Tibial nerve (tissue), 4 donors: ENCODE measurements around the gene DISP2. TPM values are rescaled to one million over a fixed set of nuclear protein-coding genes. Genes with fewer than 3 reads are reported as not detected.

Experiments used
- DNase-seq, 2 donors: peaks; one replicate each; pipeline ENCODE4 v3.0.0-alpha.2; 2019; ENCODE audit warnings: low spot score in 2 of 2
- H3K27ac ChIP-seq, 4 donors: fragments of 200-600 bp; sonication (generic) in 3 of 4; one replicate each; pipeline ENCODE4 v1.5.1; 2017 to 2019; ENCODE audit warnings: mild to moderate bottlenecking in 1 of 4
- H3K27me3 ChIP-seq, 2 donors: fragments of 200-600 bp; sonication (generic) in 1 of 2; one replicate each; pipeline versions ENCODE4 v1.5.1 to v1.6.0; 2017 to 2019
- H3K36me3 ChIP-seq, 3 donors: fragments of 200-600 bp; sonication (generic); one replicate each; pipeline ENCODE4 v1.5.1; 2018 to 2019
- H3K4me1 ChIP-seq, 4 donors: fragments of 200-600 bp; sonication (generic) in 3 of 4; one replicate each; pipeline ENCODE4 v1.5.1; 2017 to 2019
- H3K4me3 ChIP-seq, 4 donors: fragments of 200-600 bp; sonication (generic) in 3 of 4; one replicate each; pipeline ENCODE4 v1.5.1; 2017 to 2019; ENCODE audit warnings: mild to moderate bottlenecking in 1 of 4, moderate library complexity in 1 of 4
- H3K9me3 ChIP-seq, 4 donors: fragments of 200-600 bp; sonication (generic) in 3 of 4; one replicate each; pipeline ENCODE4 v1.5.1; 2017 to 2019
- EP300 ChIP-seq, 2 donors: sonication (generic); formaldehyde crosslinking; IDR thresholded peaks; one replicate each; pipeline ENCODE4 v1.6.1; 2017; ENCODE audit warnings: antibody characterized with exemption in 2 of 2, mild to moderate bottlenecking in 1 of 2
- POLR2A ChIP-seq, 2 donors: fragments of 450-650 bp; IDR thresholded peaks; one replicate each; pipeline ENCODE4 v1.6.1; 2017; ENCODE audit warnings: antibody characterized with exemption in 2 of 2, mild to moderate bottlenecking in 2 of 2, moderate library complexity in 2 of 2
- WGBS, 2 donors: methylation state at CpG; one replicate each; pipeline ENCODE4 v1.1.5; 2018; 5-methylcytosine and 5-hydroxymethylcytosine counted together
- total RNA-seq, 4 donors: library from RNA; depleted of rRNA; stranded (reverse); fragments of >200 nt; gene quantifications; one replicate each; pipeline ENCODE4 v1.1.0, GENCODE V29; 2016
- TF ChIP-seq, protein P1 (sequence below), 5 experiments: fragments of 200-600 bp in 3 of 5; fragments of 450-650 bp in 2 of 5; sonication (generic) in 3 of 5; IDR thresholded peaks; one replicate each; pipeline ENCODE4 v1.5.1; 2016 to 2019; ENCODE audit warnings: antibody characterized with exemption in 5 of 5, mild to moderate bottlenecking in 3 of 5, moderate library complexity in 2 of 5

Gene DISP2
- total RNA-seq, 4 donors from 2014 or later, result under 0.01 to 0.22 (median 0.10) TPM

DNA sequence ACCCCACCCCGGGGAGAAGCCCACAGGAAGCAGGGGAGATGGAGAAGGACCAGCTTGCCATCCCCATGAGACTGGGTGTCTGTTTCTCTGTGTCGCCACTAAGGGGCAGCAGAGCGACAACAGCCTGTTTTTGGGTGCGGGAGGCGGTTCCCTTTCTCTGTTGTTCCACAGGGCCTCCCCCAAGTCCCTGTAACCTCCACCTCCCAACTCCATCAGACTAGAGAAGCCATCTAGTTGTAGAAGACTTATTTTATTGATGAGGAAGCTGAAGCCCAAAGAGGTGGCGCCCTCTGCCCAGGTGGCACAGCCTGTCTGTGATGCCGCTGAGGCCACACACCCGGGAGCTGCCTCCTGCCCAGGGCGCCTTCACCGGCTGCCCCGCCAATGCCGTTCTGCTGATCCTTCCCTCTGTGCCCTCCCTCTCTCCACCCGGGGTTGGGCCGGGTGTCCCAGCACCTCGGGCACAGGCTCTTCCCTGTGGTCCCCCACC is 13.3 kb upstream of the DISP2 start:
- Histone ChIP-seq H3K4me3 (no peak overlapping the region), H3K36me3 (no peaks in the 10 kb centered on the region), H3K27me3 (no peaks in the 10 kb centered on the region), H3K27ac (peak overlapping the region in 2 of 4 donors; percentile 2 to 76), H3K9me3 (no peaks in the 10 kb centered on the region), H3K4me1 (peaks cover 0 to 73% (median 25%) of the 10 kb centered on the region in 4 donors)
- WGBS, 2 donors, result 44 to 45% methylated on average over 14 to 15 of the region's 15 CpGs
- DNase-seq, result no peak
- TF ChIP-seq, protein P1, sequence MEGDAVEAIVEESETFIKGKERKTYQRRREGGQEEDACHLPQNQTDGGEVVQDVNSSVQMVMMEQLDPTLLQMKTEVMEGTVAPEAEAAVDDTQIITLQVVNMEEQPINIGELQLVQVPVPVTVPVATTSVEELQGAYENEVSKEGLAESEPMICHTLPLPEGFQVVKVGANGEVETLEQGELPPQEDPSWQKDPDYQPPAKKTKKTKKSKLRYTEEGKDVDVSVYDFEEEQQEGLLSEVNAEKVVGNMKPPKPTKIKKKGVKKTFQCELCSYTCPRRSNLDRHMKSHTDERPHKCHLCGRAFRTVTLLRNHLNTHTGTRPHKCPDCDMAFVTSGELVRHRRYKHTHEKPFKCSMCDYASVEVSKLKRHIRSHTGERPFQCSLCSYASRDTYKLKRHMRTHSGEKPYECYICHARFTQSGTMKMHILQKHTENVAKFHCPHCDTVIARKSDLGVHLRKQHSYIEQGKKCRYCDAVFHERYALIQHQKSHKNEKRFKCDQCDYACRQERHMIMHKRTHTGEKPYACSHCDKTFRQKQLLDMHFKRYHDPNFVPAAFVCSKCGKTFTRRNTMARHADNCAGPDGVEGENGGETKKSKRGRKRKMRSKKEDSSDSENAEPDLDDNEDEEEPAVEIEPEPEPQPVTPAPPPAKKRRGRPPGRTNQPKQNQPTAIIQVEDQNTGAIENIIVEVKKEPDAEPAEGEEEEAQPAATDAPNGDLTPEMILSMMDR (IDR thresholded peaks at IDR 0.05), result peak; percentile 75 to 83 (median 77)
- no peak for TF ChIP-seq EP300 (IDR thresholded peaks at IDR 0.05)

DNA sequence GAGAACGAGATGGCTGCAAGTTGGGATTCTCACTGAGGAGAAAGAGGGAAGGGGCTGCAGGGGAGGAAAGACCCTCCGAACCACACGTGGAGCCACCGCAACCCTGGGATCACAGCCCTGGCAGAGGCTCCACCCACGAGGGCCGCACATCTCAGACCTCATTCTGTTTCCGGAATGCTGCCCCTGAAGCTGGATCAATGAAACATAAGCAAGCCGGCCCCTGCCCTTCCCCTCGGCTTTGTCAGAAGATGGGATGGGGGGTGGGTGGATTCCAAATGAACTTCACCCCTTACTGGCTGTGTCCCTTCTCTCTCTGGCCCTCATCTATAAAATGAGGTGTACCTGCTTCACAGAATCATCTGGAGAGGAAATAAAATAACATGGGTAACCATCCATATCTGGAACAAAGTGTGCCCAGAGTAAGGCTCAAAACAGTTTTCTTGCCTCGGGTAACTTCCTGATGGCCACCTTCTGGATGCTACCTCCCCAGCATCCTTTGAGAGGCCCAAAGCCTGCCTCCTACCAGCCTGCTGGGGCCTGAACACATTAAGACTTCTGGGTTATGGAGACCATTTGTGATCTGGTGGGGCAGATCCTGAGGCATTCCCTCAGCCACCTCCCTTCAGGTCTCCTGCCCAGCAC is 12.7 kb upstream of the DISP2 start:
- Histone ChIP-seq H3K4me1 (peaks cover 0 to 66% (median 18%) of the 10 kb centered on the region in 4 donors), H3K36me3 (no peaks in the 10 kb centered on the region), H3K9me3 (no peaks in the 10 kb centered on the region), H3K4me3 (no peak overlapping the region), H3K27ac (peak overlapping the region in 2 of 4 donors; percentile 46 to 76), H3K27me3 (no peaks in the 10 kb centered on the region)
- DNase-seq, result no peak
- TF ChIP-seq, protein P1 (IDR thresholded peaks at IDR 0.05), result no peak
- TF ChIP-seq POLR2A (IDR thresholded peaks at IDR 0.05), result no peak
- no peak for TF ChIP-seq EP300 (IDR thresholded peaks at IDR 0.05)
- WGBS, 2 donors, result 59 to 67% methylated on average over 10 of the region's 10 CpGs

DNA sequence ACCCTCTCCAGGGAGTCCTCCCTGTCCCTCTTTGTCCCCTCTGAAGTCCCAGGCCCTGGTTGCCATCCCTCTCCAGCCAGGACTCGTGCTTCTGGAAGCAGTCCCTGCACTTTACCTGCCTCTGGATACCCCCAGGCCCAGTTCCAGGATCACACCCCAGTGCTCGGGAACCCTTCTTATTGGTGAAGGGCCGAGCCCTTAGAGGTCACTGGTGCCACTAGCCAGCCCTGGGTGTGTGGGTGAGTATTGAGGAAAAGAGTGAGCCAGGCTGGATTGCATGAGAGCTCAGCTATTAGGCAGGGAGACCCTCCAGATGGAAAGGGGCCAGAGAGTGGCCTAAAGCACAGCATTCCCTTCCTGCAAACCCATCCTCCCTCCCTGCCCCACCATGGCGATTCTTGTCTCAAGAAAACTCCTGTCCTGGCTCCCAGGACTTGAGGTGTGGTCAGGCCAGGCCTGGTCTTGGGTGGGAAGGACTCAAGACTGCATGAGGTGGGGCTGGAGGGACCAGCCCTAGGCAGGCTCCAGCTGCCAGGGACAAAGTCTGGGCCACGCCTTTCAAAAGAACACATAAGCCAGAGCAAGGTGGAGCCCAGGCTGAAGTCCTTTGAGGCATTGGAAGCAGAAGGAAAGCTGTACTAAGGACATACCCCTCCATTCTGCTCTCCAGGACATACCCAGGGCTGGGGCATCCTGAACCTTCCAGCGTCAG is 12.0 kb upstream of the DISP2 start:
- Histone ChIP-seq H3K9me3 (no peaks in the 10 kb centered on the region), H3K36me3 (no peaks in the 10 kb centered on the region), H3K4me1 (peaks cover 0 to 60% (median 14%) of the 10 kb centered on the region in 4 donors), H3K27ac (peak overlapping the region in 2 of 4 donors; percentile 46 to 76), H3K27me3 (no peaks in the 10 kb centered on the region), H3K4me3 (no peak overlapping the region)
- TF ChIP-seq POLR2A (IDR thresholded peaks at IDR 0.05) (no peak), EP300 (IDR thresholded peaks at IDR 0.05) (no peak)
- TF ChIP-seq, protein P1 (IDR thresholded peaks at IDR 0.05), result no peak
- WGBS, 2 donors, result 84 to 85% methylated on average over 4 to 5 of the region's 6 CpGs
- DNase-seq, result no peak

DNA sequence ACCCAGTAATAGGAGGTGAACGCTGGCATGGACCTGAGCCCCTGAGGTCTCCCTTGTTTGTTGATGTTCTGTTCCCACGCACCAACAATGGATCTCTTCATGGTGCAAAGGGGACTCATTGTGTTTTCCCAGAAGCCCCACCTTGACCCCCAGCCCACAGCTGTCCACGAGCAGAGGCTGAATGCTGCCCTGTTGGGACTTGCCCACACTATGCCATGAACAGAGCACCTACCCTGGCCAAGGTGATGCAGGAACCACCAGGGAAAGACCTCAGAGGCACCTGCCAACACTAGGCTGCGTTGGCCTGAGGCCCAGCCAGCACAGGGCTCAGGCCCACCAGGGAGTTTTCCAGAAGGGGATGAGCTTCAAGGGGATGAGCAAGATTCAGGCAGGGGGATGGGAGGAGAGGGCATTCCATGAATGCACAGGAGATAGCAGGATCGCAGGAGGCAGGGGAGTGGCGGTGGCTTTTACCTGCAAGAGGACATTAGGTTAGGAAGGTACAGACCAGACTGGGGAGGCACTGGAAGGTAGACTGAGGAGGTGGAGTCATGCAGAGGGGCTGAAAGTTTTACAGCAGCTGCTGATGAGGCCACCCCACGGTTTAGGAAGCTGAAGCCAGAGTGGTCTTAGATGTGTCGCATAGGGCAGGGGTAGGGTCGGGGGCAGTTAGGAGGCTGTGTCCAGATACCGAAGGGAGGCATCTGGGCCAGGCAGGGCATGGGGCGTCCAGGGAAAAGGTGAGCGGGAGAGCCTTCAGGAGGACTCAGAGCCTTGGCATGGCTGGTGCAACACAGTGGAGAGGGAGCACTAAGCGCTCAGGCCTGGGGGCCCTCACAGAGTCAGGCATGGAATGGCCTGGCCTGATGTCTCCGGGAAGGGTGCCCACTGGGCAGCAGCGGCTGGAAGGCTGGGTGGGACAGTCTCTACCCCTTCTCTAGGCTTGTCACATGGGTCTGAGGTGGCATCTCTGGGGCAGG is 11.2 kb upstream of the DISP2 start:
- TF ChIP-seq EP300 (IDR thresholded peaks at IDR 0.05), result no peak
- TF ChIP-seq, protein P1 (IDR thresholded peaks at IDR 0.05), result no peak
- TF ChIP-seq POLR2A (IDR thresholded peaks at IDR 0.05), result no peak
- no peaks in the 10 kb centered on the region for H3K27me3 ChIP-seq
- no peaks in the 10 kb centered on the region for H3K36me3 ChIP-seq
- WGBS, 2 donors, result 81 to 84% methylated on average over 12 to 15 of the region's 15 CpGs
- H3K4me1 ChIP-seq, result peaks cover 0 to 51% (median 7%) of the 10 kb centered on the region in 4 donors
- no peak for DNase-seq
- no peak overlapping the region for H3K4me3 ChIP-seq
- H3K27ac ChIP-seq, result peak overlapping the region in 2 of 4 donors; percentile 46 to 76
- H3K9me3 ChIP-seq, result no peaks in the 10 kb centered on the region
